ENCODE data around the gene PDCL3.

PDCL3 gene

DNA sequence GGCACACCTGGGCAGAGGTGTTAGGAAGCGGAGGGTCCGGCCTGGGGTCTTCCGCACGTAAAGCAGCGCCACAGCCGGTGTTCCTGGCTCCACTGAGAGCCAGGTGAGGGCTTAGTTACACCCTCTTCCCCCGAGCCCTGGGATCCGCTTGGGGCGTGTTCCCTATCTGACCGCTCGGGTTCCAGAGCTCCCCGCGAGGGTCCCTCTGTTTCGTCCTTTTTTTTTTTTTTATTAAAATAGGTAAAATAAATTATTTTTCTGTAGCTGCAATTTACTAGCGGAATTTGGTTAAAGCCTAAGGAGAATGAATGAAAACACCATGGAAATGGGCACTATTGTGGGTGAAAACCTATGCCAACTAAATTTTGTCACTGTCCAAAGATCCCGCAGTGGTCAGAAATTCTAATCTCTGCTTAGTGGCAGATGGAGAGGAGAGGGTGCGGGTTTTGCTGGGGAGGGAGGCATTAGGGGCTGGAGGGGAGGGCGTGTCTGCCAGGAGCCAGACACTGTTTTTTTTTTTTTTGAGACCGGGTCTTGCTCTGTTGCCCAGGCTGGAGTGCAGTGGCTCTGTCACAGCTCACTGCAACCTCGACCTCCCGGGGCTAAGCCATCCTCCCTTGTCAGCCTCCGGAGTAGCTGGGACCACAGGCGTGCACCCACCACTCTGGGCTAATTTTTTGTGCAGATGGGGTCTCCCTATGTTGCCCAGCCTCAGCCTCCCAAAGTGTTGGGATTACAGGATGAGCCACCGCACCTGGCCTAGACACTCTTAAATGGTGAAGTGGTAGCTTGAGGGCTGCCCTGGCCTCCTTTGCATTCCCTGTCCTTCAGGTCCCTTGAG lies 834 bp downstream of the PDCL3 start:
- Histone ChIP-seq H3K4me2 (ENCODE audit: low read length) (peak overlapping the region; percentile 92), H3K9me3 (replicated peaks; ENCODE audit: low read length) (no peaks in the 10 kb centered on the region), H3K9ac (ENCODE audit: low read depth, low read length) (peak overlapping the region; percentile 98), H3K4me3 (ENCODE audit: low read length) (peak overlapping the region; percentile 96), H3K4me1 (ENCODE audit: control insufficient read depth, insufficient read depth, low read length) (peaks cover 8% of the 10 kb centered on the region), H3K27me3 (ENCODE audit: control insufficient read depth, insufficient read depth, low read length) (peaks cover 3% of the 10 kb centered on the region), H3K36me3 (ENCODE audit: insufficient read depth, low read length) (peaks cover 17% of the 10 kb centered on the region)

DNA sequence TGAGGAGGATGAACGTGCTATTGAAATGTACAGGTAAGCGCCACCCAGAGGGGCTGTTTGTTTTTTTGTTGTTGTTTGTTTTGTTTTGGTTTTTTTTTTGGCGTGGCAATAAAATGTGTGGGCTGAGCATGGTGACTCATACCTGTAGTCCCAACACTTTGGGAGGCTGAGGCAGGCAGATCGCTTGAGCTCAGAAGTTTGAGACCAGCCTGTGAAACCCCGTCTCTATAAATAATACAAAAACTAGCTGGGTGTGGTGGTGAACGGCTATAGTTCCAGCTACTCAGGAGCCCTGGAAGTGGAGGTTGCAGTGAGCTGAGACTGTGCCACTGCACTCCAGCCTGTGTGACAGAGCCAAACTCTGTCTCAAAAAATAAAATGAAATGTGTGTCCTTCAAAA lies 6.2 kb downstream of the PDCL3 start:
- H3K4me1 ChIP-seq (ENCODE audit: control insufficient read depth, insufficient read depth, low read length) = peaks cover 1% of the 10 kb centered on the region
- no peak overlapping the region for H3K9ac ChIP-seq (ENCODE audit: low read depth, low read length)
- H3K9me3 ChIP-seq (replicated peaks; ENCODE audit: low read length) = no peaks in the 10 kb centered on the region
- H3K27me3 ChIP-seq (ENCODE audit: control insufficient read depth, insufficient read depth, low read length) = no peaks in the 10 kb centered on the region
- H3K4me2 ChIP-seq (ENCODE audit: low read length) = no peak overlapping the region
- H3K4me3 ChIP-seq (ENCODE audit: low read length) = no peak overlapping the region
- H3K36me3 ChIP-seq (ENCODE audit: insufficient read depth, low read length) = peaks cover 37% of the 10 kb centered on the region

DNA sequence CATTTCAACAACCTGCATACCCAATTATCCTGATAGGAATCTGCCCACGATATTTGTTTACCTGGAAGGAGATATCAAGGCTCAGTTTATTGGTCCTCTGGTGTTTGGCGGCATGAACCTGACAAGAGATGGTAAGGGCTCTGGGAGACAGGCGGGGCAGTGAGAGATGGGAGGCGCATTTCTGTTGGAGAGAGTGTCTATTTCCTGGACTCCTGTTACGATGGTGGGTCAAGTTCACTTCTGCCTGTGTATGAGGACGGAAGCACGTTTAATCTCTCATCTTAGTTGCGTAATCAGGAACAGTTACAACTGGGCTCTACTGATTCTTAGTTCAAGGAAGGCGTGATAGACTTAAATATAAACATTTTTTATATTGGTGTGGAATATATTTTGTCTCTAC lies 8.9 kb downstream of the PDCL3 start:
- no peaks in the 10 kb centered on the region for H3K4me1 ChIP-seq (ENCODE audit: control insufficient read depth, insufficient read depth, low read length)
- no peak overlapping the region for H3K4me2 ChIP-seq (ENCODE audit: low read length)
- H3K4me3 ChIP-seq (ENCODE audit: low read length) = no peak overlapping the region
- H3K36me3 ChIP-seq (ENCODE audit: insufficient read depth, low read length) = peaks cover 40% of the 10 kb centered on the region
- H3K27me3 ChIP-seq (ENCODE audit: control insufficient read depth, insufficient read depth, low read length) = no peaks in the 10 kb centered on the region
- no peak overlapping the region for H3K9ac ChIP-seq (ENCODE audit: low read depth, low read length)
- no peaks in the 10 kb centered on the region for H3K9me3 ChIP-seq (replicated peaks; ENCODE audit: low read length)

DNA sequence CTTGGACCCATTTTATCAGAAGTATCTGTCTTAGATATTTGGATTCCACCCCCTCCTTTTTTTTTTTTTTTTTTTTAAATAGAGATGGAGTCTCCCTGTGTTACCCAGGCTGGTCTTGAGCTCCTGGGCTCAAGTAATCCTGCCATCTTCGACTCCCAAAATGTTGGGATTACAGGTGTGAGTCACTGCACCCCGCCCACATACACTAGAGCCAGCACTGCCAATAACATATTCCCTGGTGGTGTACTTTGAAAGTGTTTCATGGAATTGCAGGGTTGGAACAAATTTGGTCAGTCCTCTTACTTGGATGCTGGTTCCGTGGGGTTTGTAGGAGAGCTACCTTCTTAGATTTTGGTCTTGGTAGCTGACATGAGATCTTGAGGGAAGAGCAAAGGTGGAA lies 15.0 kb downstream of the PDCL3 start:
- H3K4me3 ChIP-seq (ENCODE audit: low read length) = no peak overlapping the region
- peaks cover 7% of the 10 kb centered on the region for H3K36me3 ChIP-seq (ENCODE audit: insufficient read depth, low read length)
- no peak overlapping the region for H3K4me2 ChIP-seq (ENCODE audit: low read length)
- H3K9me3 ChIP-seq (replicated peaks; ENCODE audit: low read length) = no peaks in the 10 kb centered on the region
- no peaks in the 10 kb centered on the region for H3K4me1 ChIP-seq (ENCODE audit: control insufficient read depth, insufficient read depth, low read length)
- no peak overlapping the region for H3K9ac ChIP-seq (ENCODE audit: low read depth, low read length)
- H3K27me3 ChIP-seq (ENCODE audit: control insufficient read depth, insufficient read depth, low read length) = no peaks in the 10 kb centered on the region

DNA sequence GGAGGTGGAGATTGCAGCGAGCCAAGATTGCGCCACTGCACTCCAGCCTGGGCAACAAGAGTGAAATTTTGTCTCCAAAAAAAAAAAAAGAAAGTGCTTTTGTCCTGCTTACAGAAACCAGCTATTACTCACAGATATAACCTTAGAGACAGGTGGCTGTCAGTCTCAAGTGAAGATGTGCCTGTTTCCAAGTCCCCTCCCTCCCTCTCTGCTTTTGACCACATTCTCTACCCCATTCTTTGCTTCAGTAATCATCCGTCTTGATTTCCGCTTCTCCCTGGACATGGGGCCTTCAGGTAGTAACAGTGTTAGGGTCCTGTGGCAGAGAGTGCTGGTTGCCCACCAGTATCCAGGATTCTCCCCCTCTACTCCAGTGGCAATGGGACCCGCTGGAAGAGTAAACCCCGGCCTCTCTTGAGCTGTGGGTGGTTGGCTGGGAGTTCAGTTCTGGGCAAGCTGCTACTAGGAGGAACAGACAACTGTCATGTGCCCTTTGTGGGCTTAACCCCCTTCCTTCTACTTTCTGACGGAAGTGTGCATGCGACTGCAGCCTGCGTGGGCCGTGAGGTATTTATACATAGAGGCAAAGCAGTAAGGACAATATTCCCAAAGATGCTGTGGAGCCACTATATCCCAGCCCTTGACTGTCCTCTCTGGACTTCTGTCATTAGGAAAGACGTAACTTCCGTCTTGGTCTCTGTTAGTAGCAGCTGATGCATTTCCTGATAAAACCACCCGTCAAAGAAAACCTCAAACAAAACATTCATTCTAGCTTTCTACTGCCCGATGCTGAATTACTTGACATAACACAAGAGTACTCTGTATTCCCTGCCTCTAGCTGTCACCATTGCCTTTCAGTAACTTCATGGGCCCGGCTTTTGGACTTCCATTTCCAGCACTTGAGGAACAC lies 17.8 kb downstream of the PDCL3 start:
- Histone ChIP-seq H3K4me2 (ENCODE audit: low read length) (no peak overlapping the region), H3K36me3 (ENCODE audit: insufficient read depth, low read length) (no peaks in the 10 kb centered on the region), H3K4me1 (ENCODE audit: control insufficient read depth, insufficient read depth, low read length) (no peaks in the 10 kb centered on the region), H3K9ac (ENCODE audit: low read depth, low read length) (no peak overlapping the region), H3K4me3 (ENCODE audit: low read length) (no peak overlapping the region), H3K9me3 (replicated peaks; ENCODE audit: low read length) (no peaks in the 10 kb centered on the region), H3K27me3 (ENCODE audit: control insufficient read depth, insufficient read depth, low read length) (no peaks in the 10 kb centered on the region)

DNA sequence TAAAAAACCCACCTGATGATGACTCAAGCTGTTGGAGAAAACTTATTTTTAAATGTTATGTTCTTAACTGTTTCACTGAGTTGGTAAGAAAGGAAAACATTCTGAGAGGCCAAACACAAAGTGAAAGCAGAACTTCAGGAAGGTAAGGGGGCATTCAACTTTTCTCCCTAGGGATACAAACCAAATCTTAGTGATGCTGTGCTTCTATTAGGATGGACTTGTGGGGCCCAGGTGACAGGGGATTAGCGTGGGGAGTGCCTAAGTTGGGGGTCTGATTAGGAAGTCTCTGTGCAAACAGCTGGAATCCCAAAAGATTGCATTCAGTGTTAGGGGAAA lies 18.5 kb downstream of the PDCL3 start:
- Histone ChIP-seq H3K36me3 (ENCODE audit: insufficient read depth, low read length) (no peaks in the 10 kb centered on the region), H3K9me3 (replicated peaks; ENCODE audit: low read length) (no peaks in the 10 kb centered on the region), H3K27me3 (ENCODE audit: control insufficient read depth, insufficient read depth, low read length) (no peaks in the 10 kb centered on the region), H3K4me3 (ENCODE audit: low read length) (no peak overlapping the region), H3K4me1 (ENCODE audit: control insufficient read depth, insufficient read depth, low read length) (no peaks in the 10 kb centered on the region), H3K9ac (ENCODE audit: low read depth, low read length) (no peak overlapping the region), H3K4me2 (ENCODE audit: low read length) (no peak overlapping the region)

DNA sequence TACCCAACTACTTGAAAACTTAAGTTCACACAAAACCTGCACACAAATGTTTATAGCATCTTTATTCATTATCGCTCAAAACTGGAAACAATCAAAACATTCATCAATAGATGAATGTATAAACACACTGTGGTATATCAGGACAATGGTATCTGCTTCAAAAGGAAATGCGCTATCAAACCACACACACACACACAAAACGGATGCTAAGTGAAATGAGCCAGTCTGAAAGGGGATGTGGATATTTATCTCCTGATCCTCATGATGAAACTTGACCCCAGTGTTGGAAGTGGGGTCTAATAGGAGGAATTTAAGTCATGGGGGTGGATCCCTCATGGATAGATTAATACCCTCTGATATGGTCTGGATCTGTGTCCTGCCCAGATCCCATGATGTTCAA lies 22.0 kb downstream of the PDCL3 start:
- Histone ChIP-seq H3K4me1 (ENCODE audit: control insufficient read depth, insufficient read depth, low read length) (no peaks in the 10 kb centered on the region), H3K4me3 (ENCODE audit: low read length) (no peak overlapping the region), H3K27me3 (ENCODE audit: control insufficient read depth, insufficient read depth, low read length) (no peaks in the 10 kb centered on the region), H3K9ac (ENCODE audit: low read depth, low read length) (no peak overlapping the region), H3K9me3 (replicated peaks; ENCODE audit: low read length) (no peaks in the 10 kb centered on the region), H3K4me2 (ENCODE audit: low read length) (no peak overlapping the region), H3K36me3 (ENCODE audit: insufficient read depth, low read length) (no peaks in the 10 kb centered on the region)

DNA sequence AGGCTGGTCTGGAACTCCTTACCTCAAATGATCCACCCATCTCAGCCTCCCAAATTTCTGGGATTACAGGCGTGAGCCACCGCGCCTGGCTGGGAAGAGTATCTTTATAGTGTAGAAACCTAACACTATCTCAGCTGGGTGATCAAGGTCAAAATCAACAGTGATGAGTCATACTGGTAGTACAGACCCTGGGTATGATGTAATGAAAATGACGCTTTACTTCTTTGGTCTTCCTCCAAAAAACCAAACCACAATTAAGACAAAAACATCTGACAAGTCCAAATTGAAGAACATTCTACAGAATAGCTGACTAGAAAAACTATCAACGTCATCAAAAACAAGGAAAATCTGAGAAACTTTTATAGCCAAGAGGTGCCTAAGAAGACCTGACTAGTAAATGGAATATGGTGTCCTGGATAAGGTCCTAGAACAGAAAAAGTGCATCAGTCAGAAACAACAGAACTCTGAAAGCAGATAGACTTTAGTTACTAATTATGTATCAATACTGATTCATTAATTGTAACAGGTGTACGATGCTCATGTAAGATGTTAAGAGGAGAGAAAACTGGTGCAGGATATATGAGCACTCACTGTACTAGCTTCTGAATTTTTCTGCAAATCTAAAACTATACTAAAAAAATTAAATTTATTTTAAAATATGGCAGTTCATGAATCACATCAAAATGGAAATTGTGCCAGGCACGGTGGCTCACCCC lies 25.4 kb downstream of the PDCL3 start:
- H3K4me1 ChIP-seq (ENCODE audit: control insufficient read depth, insufficient read depth, low read length) = no peaks in the 10 kb centered on the region
- no peak overlapping the region for H3K4me2 ChIP-seq (ENCODE audit: low read length)
- no peak overlapping the region for H3K4me3 ChIP-seq (ENCODE audit: low read length)
- H3K9ac ChIP-seq (ENCODE audit: low read depth, low read length) = no peak overlapping the region
- H3K27me3 ChIP-seq (ENCODE audit: control insufficient read depth, insufficient read depth, low read length) = no peaks in the 10 kb centered on the region
- H3K9me3 ChIP-seq (replicated peaks; ENCODE audit: low read length) = no peaks in the 10 kb centered on the region
- no peaks in the 10 kb centered on the region for H3K36me3 ChIP-seq (ENCODE audit: insufficient read depth, low read length)

DNA sequence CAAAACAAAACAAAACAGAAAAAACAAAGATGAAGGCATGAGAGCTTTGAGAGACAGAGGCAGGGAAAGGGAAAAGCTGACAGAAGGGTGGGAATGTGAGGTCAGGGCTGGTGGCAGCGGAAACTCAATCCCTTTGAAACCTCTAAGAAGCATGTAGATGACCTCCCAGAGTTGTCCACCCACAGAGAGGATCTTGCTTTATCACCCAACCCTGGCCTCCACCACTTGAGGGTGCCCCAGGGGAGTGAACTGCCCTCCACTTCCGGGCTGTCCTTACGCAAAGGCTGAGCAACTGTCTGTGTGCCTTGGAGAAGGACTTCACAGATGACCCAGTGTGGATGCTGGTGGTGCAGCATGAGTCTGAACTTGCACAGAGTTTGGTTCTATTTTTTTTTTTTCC lies 26.7 kb downstream of the PDCL3 start:
- H3K36me3 ChIP-seq (ENCODE audit: insufficient read depth, low read length) = no peaks in the 10 kb centered on the region
- H3K9me3 ChIP-seq (replicated peaks; ENCODE audit: low read length) = no peaks in the 10 kb centered on the region
- no peaks in the 10 kb centered on the region for H3K4me1 ChIP-seq (ENCODE audit: control insufficient read depth, insufficient read depth, low read length)
- H3K4me3 ChIP-seq (ENCODE audit: low read length) = no peak overlapping the region
- H3K4me2 ChIP-seq (ENCODE audit: low read length) = no peak overlapping the region
- H3K27me3 ChIP-seq (ENCODE audit: control insufficient read depth, insufficient read depth, low read length) = no peaks in the 10 kb centered on the region
- no peak overlapping the region for H3K9ac ChIP-seq (ENCODE audit: low read depth, low read length)

DNA sequence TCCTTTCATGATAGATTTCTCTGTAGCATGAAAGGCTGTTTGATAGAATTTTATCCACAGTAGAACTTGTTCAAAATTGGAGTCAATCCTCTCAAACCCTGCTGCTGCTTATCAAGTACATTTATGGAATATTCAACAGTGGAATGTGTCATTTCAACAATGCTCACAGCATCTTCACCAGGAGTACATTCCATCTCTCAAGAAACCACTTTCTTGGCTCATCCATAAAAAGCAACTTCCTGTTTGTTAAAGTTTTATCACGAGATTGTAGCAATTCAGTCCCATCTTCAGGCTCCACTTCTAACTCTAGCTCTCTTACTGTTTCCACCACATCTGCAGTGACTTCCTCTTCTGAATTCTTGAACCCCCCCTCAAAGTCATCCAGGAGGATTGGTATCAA lies 29.4 kb downstream of the PDCL3 start:
- no peaks in the 10 kb centered on the region for H3K27me3 ChIP-seq (ENCODE audit: control insufficient read depth, insufficient read depth, low read length)
- H3K9me3 ChIP-seq (replicated peaks; ENCODE audit: low read length) = no peaks in the 10 kb centered on the region
- no peaks in the 10 kb centered on the region for H3K36me3 ChIP-seq (ENCODE audit: insufficient read depth, low read length)
- no peak overlapping the region for H3K9ac ChIP-seq (ENCODE audit: low read depth, low read length)
- no peak overlapping the region for H3K4me2 ChIP-seq (ENCODE audit: low read length)
- H3K4me3 ChIP-seq (ENCODE audit: low read length) = no peak overlapping the region
- H3K4me1 ChIP-seq (ENCODE audit: control insufficient read depth, insufficient read depth, low read length) = no peaks in the 10 kb centered on the region

DNA sequence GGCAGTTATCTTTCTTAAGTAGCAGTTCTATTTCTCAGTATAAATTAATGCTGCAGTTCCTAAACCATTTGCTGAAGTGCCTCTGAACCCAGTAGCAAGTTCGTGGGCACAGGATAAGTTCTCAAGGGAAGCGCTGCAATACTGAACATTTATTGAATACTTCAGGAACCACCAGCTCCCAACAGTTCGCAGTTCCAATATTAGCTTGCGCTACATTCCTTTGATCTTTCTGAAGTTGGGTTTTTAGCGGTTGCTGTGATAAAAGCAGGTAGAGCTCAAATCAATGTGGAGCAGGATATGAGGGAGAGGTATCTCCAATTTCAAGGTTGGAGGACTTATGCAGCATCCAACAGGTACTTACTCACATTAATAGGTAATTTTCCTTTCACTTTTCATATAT lies 33.7 kb downstream of the PDCL3 start:
- H3K36me3 ChIP-seq (ENCODE audit: insufficient read depth, low read length) = no peaks in the 10 kb centered on the region
- no peaks in the 10 kb centered on the region for H3K9me3 ChIP-seq (replicated peaks; ENCODE audit: low read length)
- H3K9ac ChIP-seq (ENCODE audit: low read depth, low read length) = no peak overlapping the region
- no peak overlapping the region for H3K4me3 ChIP-seq (ENCODE audit: low read length)
- no peaks in the 10 kb centered on the region for H3K4me1 ChIP-seq (ENCODE audit: control insufficient read depth, insufficient read depth, low read length)
- H3K27me3 ChIP-seq (ENCODE audit: control insufficient read depth, insufficient read depth, low read length) = peaks cover 10% of the 10 kb centered on the region
- H3K4me2 ChIP-seq (ENCODE audit: low read length) = no peak overlapping the region

Measured in skeletal muscle satellite cell (primary cell).